ENCODE data around the gene SLC16A10.

DNA sequence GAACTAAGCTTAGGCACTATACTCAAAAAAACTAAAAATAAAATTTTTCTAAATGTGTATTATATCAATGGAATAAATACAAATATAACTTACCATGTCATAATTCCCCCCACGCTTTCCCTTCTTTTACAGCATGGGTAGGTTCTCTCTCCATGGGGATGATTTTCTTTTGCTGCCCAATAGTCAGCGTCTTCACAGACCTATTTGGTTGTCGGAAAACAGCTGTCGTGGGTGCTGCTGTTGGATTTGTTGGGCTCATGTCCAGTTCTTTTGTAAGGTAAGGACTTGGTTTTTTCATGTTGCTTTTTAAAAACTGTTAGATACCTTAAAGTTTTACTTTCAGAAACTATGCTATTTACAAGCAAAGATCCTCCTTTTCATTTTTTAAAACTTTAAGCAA lies 85.3 kb downstream of the SLC16A10 start:
- TF ChIP-seq, protein P1, sequence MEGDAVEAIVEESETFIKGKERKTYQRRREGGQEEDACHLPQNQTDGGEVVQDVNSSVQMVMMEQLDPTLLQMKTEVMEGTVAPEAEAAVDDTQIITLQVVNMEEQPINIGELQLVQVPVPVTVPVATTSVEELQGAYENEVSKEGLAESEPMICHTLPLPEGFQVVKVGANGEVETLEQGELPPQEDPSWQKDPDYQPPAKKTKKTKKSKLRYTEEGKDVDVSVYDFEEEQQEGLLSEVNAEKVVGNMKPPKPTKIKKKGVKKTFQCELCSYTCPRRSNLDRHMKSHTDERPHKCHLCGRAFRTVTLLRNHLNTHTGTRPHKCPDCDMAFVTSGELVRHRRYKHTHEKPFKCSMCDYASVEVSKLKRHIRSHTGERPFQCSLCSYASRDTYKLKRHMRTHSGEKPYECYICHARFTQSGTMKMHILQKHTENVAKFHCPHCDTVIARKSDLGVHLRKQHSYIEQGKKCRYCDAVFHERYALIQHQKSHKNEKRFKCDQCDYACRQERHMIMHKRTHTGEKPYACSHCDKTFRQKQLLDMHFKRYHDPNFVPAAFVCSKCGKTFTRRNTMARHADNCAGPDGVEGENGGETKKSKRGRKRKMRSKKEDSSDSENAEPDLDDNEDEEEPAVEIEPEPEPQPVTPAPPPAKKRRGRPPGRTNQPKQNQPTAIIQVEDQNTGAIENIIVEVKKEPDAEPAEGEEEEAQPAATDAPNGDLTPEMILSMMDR (IDR thresholded peaks at IDR 0.05; ENCODE audit: low read depth, low read length), result no peak
- no peak for TF ChIP-seq EZH2phosphoT487 (IDR thresholded peaks at IDR 0.05; ENCODE audit: low read depth)
